ENCODE measurements around the gene TAOK1. TPM values are rescaled to one million over a fixed set of nuclear protein-coding genes. Genes with fewer than 3 reads are reported as not detected.
A peak's percentile ranks its signal among the peaks of the same experiment; 100 is the strongest.

Gene TAOK1
- total RNA-seq, 4 donors from 2014 or later, result 57.9 to 72.2 (median 65.1) TPM

DNA sequence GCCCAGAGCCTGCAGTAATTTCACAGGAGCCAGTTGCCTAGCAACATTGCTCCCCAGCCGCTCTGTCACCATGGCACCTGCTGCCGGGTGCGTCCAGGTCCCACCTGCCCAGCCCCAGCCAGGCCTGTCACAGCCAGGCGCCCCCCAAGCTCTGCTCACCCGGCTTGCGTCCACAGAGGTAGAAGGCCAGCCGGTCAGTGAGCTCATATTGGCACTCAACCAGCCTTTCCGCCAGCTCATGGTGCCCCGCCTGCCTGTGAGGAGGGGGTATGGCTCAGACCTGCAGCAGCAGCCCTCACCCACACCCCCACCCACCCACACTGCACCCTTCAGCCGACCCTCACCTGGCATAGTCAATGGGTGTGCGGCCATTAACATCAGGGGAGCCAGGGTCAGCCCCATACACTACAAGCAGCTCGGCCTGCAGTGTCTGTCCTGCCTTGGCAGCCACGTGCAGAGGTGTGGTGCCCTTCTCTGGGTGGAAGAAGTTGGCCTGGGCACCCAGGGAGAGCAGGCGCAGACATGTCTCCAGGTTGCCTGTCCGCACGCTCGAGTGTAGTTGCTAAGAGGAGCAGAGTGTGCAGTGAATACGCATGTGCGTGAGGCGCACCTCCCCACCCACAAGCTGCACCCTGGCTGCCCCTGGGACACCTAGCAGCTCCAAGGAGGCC, 191.6 kb downstream of the TAOK1 start:
- no peaks in the 10 kb centered on the region for H3K9me3 ChIP-seq
- H3K4me1 ChIP-seq, result peaks cover 0 to 84% (median 21%) of the 10 kb centered on the region in 3 donors
- H3K36me3 ChIP-seq, result peaks cover 0 to 70% of the 10 kb centered on the region in 2 donors
- H3K27me3 ChIP-seq, result no peaks in the 10 kb centered on the region
- 100% methylated on average over 1 of the region's 20 CpGs; no CpG with 5 or more reads in 1 of the 2 donors for WGBS, 2 donors (ENCODE audit: low coverage in 1 of 2)
- H3K4me3 ChIP-seq, result no peak overlapping the region
- TF ChIP-seq POLR2A (IDR thresholded peaks at IDR 0.05) (no peak), EP300 (IDR thresholded peaks at IDR 0.05) (no peak), POLR2AphosphoS5 (IDR thresholded peaks at IDR 0.05) (no peak)
- TF ChIP-seq, protein P1, sequence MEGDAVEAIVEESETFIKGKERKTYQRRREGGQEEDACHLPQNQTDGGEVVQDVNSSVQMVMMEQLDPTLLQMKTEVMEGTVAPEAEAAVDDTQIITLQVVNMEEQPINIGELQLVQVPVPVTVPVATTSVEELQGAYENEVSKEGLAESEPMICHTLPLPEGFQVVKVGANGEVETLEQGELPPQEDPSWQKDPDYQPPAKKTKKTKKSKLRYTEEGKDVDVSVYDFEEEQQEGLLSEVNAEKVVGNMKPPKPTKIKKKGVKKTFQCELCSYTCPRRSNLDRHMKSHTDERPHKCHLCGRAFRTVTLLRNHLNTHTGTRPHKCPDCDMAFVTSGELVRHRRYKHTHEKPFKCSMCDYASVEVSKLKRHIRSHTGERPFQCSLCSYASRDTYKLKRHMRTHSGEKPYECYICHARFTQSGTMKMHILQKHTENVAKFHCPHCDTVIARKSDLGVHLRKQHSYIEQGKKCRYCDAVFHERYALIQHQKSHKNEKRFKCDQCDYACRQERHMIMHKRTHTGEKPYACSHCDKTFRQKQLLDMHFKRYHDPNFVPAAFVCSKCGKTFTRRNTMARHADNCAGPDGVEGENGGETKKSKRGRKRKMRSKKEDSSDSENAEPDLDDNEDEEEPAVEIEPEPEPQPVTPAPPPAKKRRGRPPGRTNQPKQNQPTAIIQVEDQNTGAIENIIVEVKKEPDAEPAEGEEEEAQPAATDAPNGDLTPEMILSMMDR (IDR thresholded peaks at IDR 0.05), result no peak
- peak overlapping the region in 2 of 4 donors; percentile 49 to 89 for H3K27ac ChIP-seq
- ATAC-seq, result no peak

DNA sequence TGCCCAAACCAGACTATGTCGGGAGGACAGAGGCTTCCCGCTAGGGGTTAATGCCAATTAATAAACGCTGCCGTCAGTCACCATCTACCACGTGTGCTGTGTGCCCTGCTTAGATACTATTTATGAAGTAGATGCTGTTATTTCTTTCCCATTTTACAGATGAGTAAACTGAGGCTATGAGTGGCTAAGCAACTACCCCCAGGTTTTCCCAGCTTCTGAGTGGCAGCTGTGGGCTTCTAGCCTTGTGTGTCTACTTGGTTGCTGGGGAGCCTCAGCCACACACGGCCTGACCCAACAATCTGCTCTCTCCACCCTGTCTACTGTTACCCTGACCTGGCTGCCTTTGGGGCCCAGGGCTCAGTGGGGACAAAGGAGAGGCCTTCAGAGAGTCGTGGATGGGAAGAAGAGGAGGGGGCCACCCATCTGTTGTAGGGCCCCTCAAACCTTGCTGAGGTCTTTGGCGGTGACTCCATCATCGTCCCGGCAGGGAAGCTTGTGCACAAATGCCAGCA, 192.1 kb downstream of the TAOK1 start:
- WGBS, 2 donors (ENCODE audit: low coverage in 1 of 2), result 63 to 90% methylated on average over 2 to 4 of the region's 10 CpGs
- peak overlapping the region in 1 of 4 donors; percentile 89 for H3K27ac ChIP-seq

DNA sequence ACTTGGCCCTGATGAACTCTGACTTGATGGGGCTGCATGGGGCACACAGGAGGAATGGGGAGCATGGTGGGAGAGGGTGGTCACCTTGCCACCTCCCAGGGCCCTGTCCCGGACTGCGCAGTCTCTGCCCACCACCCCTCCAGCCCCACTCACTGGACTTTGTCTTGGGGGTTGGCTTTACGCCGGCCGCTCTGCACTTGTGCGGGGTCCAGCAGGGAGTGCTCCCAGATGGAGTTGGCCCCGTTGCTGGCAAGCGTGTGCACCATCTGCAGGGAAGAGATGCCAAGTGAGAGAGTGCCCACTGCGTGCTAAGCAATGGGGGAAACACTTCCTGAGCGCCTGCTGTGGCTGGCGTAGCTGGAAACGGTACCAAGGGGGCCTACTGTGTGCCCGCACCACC, 192.6 kb downstream of the TAOK1 start:
- ATAC-seq, result no peak
- Histone ChIP-seq H3K9me3 (no peaks in the 10 kb centered on the region), H3K27ac (peak overlapping the region in 1 of 4 donors; percentile 89), H3K4me1 (peaks cover 0 to 87% (median 28%) of the 10 kb centered on the region in 3 donors), H3K27me3 (no peaks in the 10 kb centered on the region), H3K4me3 (no peak overlapping the region), H3K36me3 (peaks cover 0 to 59% of the 10 kb centered on the region in 2 donors)
- 60% methylated on average over 1 of the region's 13 CpGs; no CpG with 5 or more reads in 1 of the 2 donors for WGBS, 2 donors (ENCODE audit: low coverage in 1 of 2)
- no peak for TF ChIP-seq POLR2A (IDR thresholded peaks at IDR 0.05)
- TF ChIP-seq, protein P1 (IDR thresholded peaks at IDR 0.05), result no peak
- no peak for TF ChIP-seq EP300 (IDR thresholded peaks at IDR 0.05)
- no peak for TF ChIP-seq POLR2AphosphoS5 (IDR thresholded peaks at IDR 0.05)

More for the DNA sequence above, 192.1 kb downstream of the TAOK1 start:
- H3K9me3 ChIP-seq, result no peaks in the 10 kb centered on the region
- no peak overlapping the region for H3K4me3 ChIP-seq
- no peak for TF ChIP-seq POLR2AphosphoS5 (IDR thresholded peaks at IDR 0.05)
- TF ChIP-seq, protein P1 (IDR thresholded peaks at IDR 0.05), result no peak
- no peak for TF ChIP-seq POLR2A (IDR thresholded peaks at IDR 0.05)
- TF ChIP-seq EP300 (IDR thresholded peaks at IDR 0.05), result no peak
- peaks cover 0 to 87% (median 26%) of the 10 kb centered on the region in 3 donors for H3K4me1 ChIP-seq
- ATAC-seq, result no peak
- no peaks in the 10 kb centered on the region for H3K27me3 ChIP-seq
- H3K36me3 ChIP-seq, result peaks cover 0 to 64% of the 10 kb centered on the region in 2 donors

DNA sequence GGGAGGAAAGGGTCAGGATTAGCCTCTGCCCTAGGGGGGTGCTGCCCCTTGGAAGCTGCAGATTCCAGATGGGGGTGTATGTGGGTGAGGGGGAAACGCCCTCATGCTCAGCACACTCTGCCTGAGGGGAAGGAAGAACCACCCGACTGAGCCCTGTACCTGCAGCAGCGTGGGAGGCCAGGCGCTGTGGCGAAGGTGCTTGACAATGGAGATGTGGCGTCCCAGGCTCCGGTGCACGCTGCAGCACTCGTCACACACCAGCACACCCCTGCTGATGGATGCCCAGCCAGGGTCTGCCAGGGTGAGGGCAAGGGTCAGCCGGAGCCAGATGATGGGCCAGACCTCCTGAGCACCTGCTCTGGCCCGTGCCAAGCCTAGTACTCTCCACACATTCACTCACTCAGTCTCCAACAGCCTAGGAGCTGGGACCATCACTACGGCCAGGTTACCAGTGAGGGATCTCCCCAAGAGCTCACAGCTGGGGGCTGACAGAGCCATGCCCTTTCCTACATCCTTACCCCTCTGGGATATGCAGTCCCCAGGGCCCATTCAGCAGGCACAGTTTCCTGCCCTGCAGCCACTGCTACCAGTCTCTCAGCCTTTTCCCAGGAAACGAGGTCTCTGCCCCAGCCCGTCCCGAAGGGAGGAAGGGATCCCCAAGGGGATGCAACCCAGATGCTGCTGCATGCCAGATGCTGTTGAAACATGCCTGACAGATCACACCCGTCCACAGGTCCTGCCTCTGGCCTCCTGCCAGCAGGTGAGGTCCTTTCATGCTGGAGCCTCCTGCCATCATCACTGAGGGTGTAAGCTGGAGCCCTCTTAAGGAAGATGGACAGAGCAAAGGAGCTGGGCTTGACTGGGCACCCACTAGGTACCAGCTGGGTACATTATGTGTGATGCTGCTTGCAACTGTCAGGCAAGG, 193.4 kb downstream of the TAOK1 start:
- Histone ChIP-seq H3K27ac (peak overlapping the region in 3 of 4 donors; percentile 79 to 90 (median 89)), H3K4me3 (peak overlapping the region in 1 of 2 donors; percentile 13), H3K36me3 (peaks cover 0 to 51% of the 10 kb centered on the region in 2 donors), H3K9me3 (no peaks in the 10 kb centered on the region), H3K27me3 (no peaks in the 10 kb centered on the region), H3K4me1 (peaks cover 0 to 88% (median 34%) of the 10 kb centered on the region in 3 donors)
- no peak for ATAC-seq
- TF ChIP-seq, protein P1 (IDR thresholded peaks at IDR 0.05), result no peak
- TF ChIP-seq POLR2A (IDR thresholded peaks at IDR 0.05) (no peak), POLR2AphosphoS5 (IDR thresholded peaks at IDR 0.05) (no peak), EP300 (IDR thresholded peaks at IDR 0.05) (no peak)
- 85 to 92% methylated on average over 2 to 6 of the region's 16 CpGs for WGBS, 2 donors (ENCODE audit: low coverage in 1 of 2)
